Suppressor macrophage treated with lipopolysaccharide for 4 hours (primary cell): ENCODE measurements around the gene TFAP2E.
A peak's percentile ranks its signal among the peaks of the same experiment; 100 is the strongest.

ENCODE experiments used
- DNase-seq: peaks from one replicate; pipeline ENCODE4 v3.0.0-alpha.2; 2020

The TFAP2E gene

DNA sequence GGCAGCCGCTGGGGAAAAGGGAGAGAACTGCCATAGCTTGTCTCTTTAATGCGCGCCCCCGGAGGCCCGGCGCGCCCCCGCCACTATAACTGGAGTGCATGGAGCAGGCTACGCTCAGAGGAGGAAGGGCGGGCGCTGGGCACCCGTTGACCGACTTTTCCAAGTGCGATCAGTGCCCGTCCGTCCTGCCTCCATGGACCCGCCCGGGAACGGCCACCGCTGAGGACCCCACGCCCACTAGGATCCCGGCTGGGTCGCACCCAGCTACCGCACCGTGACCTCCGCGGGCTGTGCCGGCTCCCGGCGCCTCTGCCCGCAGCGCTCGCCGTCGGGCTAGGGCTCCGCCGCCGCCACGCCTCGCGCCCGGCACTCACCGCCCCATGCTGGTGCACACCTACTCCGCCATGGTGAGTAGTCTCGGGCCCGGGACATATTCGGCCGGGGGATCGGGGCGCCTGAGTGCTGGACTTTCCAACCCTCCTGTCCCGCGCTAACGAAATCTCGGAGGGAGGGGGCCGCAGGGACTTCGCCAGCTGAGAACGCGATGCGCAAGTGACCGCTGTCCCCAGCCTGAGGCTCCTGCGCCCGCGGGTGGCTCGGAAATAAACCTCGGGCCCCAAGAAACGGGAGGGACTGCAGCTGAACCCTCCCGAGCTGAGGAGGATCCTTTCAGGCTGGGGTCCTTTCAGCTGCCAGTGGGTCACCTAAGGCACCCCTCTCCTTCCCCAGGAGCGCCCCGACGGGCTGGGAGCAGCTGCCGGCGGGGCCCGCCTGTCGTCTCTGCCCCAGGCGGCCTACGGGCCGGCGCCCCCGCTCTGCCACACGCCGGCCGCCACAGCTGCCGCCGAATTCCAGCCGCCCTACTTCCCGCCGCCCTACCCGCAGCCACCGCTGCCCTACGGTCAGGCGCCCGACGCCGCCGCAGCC lies at the start of gene TFAP2E:
Gene TFAP2E, plus strand, starts transcription at position 117 of the 927 bp plus-strand sequence. Its CDS starts 264 bp downstream, at position 381.
- DNase-seq = peak; percentile 55

DNA sequence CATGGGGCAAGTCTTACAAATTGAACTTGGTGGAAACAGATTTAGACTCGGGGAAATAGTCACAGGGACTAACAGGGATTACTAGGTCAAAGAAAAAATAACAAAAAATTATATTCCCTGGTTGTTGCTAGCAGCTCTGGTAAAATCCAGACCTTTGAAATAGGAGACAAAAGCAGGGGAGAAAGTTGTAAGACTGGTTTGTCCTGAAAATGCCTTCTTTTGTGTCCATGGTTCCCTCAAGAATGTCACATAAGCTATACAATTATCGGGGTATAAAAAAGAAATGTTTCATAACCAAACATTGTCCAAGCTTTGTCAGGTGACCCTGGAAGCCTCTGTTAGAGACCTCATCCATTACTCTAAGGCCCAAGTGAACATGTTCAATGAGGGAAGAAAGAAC lies 49.0 kb upstream of the TFAP2E start:
- DNase-seq = no peak

DNA sequence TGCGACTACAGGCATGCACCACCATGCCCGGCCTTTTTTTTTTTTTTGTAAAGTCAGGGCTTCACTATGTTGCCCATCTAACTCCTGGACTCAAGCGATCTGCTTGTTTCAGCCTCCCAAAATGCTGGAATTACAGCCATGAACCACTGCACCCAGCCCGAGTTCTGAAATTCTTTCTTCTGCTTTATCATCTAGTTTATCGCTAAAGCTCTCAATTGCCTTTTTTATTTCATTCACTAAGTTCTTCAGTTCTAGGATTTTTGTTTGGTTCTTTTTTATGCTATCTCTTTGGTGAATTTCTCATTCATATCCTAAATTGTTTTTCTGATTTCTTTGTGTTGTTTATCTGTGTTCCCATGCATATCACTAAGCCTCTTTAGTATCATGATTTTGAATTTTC lies 42.9 kb upstream of the TFAP2E start:
- DNase-seq = no peak

DNA sequence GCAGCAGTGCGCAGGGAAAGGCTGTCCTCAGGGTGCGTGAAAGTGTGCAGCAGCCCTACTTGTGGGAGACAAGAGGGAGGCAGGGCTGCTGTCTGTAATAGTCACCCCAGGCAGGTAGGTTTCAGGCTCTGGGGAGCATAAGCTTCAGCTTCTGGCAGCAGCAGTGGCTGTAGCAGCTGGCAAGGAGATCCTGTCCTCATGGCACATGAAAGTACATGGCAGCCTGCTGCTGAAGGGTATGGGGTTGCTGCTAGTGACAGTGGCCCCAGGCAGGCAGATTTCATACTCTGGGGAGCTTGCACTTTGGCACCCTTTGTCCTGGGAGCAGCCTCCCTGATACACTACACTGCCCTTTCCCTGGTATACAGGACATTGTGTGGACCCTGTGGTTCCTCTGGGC lies 42.2 kb upstream of the TFAP2E start:
- no peak for DNase-seq

DNA sequence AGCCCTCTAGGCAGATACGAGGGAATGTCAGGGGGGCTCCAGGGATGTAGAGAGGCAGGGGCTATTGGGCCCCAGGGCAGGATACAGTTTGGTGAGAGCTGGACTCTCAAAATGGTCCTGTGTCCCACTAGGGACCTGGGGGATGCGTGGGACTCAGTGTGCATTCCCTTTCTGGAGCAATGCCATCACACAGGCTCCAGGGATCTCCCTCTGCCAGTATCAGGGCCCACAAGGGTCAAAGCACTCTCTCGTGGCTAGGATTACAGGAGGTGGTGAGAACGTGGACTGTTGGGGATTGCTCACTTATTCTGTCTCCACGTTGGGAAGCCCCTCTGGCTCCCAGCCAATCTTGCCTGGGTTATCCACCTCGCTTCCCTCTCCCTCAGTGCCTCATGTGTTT lies 41.7 kb upstream of the TFAP2E start:
- DNase-seq = peak; percentile 17

DNA sequence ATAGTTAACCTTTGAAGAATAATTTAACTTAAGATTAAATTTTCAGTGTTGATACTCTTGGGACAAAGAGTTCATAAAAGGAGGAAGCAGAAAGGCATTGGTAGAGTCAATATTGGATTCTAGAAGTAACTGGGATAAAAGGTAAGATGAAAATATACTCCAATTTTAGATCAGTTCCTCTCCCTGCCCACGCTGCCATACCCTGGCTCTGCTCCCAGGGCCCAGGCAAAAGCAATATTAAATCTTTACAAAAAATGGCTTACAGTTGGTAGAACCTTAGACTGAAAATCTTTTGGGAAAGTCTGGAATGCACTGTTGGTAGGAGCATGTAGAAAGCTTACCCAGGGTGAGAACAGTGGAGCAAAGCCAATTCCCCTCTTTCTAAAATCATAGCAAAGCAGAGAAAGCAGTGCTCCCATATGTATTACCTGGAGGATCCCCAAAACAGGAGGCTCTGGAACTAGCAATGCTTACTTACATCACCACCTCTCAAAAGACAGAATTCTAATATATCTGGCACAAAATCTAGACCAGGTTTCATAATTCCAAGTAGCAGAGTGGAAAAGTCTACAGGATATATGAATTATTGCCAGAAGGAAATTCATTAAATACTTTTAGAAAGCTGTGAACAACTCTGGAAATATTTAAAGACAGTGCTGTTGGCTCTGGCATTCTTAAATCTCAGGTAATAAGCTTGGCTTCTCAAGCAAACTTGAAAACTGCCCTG lies 40.5 kb upstream of the TFAP2E start:
- DNase-seq = no peak

DNA sequence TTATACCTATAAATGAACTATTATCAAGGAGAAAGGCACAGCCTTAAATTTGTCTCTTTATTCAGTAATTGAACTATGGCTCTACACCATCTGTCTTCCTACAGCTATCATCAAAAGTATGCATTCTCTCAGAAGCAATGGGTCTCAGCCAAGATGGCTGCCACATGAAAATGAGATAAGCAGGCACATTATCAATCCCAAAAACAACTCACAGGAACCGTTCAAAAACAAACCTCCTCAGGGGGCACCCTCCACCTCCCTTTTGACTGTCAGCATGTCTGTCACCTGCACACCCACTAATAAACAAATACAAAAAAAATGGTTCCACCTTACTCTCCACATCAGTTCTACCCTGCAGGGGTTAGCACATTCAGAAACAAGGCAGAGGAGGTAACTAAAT lies 39.5 kb upstream of the TFAP2E start:
- no peak for DNase-seq

DNA sequence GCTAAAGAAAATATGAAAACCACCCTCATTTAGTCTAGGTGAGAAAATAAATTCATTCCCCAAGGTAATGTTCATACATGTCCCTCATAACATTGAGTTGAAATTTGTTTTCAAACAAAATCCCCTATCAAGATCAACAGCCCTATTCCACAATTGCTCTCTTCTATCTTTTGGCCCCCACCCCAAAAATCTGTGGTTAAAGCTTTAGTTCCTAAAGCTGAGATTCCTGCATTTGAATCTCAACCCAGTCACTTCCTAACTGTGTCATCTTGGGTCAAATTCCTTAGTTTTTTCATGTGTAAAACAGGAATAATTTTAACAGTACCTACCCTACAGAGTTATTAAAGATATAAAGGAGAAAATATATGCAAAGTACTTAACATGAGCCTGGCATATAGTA lies 37.9 kb upstream of the TFAP2E start:
- DNase-seq = no peak

DNA sequence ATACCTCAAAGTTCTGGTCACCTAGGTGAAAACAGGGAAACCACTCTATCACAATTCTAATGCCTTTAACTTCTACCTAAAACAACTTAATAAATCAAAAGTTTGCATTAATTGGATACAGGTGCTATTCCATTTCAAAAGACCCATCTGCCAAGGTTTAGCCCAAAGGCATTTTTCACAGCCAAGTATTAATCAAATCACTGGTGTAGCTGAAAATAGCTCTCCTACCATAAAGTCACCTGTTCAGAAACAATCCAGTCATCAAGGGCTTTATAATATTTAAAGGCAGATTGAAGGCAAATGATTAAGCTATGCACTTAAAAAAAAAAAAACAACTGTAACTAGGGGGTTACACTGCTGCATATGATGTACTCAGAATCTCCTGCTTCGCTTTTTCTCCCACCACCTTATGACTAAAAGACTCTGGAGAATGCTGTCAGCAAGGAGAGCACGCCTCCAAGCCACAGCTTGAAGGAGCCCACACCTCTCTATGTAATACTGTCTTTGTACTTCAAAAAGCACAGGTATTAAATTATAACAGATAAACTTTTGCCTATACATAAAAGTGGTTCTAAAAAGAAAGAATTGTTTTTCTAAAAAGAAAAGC lies 36.5 kb upstream of the TFAP2E start:
- no peak for DNase-seq

DNA sequence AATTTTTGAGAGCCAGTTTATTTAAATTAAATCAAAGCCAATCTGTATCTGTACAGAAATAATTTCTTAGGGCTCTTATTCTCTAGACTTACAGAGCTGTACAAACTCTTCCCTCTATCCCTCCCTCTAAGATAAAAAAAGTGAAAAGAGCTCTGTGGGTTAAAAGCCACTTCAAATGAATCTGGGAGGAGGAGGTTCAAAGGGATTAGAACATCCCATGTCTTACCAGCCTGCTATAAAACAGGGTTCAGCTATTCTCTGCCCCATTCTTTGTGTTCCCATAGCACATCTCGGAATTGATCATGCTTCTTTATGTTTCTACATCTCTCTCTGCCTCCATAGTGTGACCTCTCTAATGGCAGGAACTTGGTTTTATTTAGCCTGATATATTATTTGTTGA lies 35.3 kb upstream of the TFAP2E start:
- DNase-seq = no peak

DNA sequence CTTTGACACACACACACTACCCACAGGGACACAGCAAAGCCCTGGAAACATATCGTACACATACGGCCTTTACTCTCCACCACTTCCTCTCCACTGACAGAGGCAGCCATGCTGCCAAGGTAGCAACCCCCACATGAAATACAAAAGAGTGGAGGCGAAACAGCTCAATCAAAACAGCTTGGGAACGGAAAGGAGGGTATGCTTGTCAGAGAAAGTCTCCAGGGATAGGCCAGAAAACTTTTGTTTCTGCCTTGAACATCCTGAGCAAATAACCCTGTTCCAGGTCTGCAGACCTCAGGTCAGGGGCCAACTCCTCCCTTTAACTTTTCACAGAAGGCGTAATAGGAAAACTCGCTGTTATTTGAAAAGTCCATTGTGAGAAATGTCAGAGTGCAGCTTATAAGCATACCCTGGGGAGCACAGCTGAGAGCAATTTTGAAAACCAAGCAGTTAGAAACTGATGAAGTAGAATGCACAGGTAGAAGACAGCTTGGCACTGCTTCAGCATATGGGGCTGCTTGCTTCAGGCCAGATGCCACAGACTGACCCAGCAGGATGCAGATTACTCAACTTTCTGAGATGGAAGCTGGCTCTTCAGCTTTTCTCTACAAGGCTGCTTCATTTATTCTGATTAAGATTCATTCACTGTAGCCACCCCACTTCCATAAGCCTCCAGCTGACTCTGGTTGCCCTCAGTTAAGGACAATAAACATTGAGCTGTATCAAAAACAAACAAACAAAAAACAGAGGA lies 33.9 kb upstream of the TFAP2E start:
- DNase-seq = peak; percentile 31

DNA sequence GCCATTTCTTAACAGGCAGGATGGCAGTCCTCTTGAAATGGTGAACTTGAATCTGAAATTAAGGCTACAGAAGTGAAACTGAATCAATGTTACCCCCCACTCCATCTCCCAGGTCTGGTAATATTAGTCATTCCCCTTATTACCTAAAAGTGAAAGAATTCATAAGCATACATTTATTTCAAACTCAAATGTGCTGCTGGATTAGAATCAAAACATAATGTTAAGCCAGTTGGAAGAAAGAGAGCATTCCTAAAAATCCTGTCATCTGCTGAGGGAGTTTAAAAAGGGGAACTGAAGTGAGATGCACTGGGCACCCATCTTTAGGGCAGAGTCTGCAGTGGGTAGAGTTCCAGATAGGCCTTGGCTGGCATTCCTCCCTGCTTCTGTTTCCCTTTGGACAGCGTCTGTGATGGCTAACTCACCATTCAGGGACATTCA lies 33.3 kb upstream of the TFAP2E start:
- DNase-seq = peak; percentile 65

DNA sequence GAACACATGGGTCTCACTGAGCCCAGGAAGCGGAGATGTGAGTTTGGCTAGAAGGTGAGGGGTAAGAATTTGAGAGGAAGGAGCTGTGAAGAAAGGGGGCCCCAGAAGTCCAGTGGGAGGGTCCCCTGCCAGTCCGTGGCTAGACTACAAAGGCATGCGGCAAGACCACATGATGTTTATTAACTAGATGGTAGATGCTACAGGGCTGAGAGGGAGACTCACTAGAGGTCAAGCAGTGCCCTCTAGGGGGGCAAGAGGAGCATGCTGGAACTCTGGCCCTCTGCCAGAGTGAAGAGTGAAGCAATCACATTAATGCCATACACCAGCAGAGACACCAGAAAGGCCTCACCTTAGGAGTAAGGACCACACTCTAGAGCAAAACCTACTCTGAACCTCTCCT lies 28.1 kb upstream of the TFAP2E start:
- peak; percentile 76 for DNase-seq

DNA sequence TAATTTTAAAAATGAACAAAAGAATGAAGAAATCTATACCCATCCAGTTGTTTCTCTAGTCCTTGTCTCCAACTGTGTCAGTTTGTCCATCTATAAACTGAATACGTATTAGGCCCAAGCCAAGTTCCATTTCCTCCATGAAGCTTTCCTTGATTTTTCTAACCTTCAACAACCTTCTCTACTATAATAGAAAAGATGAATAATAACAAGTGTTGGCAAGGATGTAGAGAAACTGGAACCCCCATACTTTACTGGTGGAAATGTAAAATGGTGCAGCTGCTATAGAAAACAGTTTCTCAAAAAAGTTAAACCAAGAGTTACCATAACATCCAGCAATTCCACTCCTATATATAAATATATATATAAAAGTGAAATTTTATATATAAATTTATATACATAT lies 26.5 kb upstream of the TFAP2E start:
- no peak for DNase-seq

DNA sequence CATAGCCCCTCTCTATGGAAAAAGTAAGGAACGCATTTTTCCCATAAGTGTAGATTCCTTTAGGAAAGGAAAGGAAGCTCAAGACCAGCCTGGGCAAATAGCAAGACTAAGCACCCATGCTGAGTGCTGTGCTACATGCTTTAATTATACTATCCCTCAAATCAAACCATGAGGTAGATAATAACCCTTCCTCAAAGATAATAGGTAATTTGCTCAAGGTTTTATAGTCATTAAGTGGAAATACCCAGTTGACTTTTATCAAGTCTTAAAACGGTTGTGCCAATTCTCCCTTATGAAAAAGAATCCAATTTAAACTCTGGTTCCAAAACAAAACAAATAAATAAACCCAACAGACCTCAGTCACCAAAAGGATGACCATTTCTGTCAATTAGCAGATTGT lies 19.3 kb upstream of the TFAP2E start:
- DNase-seq = no peak

DNA sequence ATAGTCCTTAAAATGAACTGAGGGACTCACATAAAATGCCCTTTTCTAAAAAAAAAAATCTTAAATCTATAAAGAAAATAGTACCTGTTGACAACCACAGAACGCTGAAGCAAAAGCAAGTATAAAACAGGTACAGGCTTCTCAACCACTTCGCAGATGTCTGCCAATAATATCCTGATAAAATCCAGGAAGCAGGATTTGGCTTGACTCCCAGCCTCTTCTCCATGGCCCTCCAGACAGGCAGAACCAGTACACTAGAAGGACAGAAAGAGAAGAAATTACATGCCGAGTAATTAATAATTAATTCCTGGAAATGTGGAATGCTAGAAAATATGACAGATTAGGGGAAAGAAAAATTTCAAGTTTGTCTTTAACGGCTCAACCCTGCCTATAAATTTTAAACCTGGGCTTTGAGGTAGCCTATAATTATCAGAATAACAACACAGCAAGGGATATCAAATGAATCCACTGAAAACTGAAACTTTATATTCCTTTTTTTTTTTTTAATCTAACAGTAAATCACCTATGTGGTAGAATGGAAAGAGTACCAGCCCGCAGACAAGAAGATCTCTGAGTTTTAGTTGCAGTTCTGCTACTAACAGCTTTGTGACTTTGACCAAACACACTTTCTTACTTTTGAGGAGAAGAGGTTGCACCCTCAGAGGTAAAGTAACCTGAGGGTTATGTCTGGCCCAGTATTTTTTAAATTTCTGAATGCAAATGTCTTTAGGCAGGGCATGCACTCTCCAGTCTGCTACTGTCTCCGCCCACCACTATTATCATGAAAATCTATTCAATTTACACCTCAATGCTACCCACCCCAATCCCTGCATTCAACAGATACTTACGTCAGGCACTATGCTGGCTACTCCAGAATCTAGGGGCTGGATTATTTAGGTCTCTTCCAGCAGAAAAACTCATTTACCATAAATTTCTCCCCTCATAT lies 18.6 kb upstream of the TFAP2E start:
- no peak for DNase-seq

DNA sequence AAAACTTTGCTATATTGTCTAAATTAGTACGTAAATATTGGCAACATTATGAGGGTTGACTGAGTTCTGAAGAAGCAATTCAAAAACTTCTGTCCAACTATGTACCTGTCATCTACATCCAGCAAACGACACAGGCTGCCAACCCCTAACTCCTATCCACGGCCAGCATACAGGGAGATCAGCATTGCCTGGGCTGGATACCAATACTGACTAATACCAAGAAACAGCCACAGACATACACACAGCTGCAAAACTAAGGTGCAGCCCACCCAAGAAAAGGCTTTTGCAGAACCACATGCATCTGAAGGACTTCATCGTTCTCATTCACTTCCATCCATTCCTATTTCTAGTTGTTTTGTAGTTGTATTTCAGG lies 17.9 kb upstream of the TFAP2E start:
- DNase-seq = no peak

DNA sequence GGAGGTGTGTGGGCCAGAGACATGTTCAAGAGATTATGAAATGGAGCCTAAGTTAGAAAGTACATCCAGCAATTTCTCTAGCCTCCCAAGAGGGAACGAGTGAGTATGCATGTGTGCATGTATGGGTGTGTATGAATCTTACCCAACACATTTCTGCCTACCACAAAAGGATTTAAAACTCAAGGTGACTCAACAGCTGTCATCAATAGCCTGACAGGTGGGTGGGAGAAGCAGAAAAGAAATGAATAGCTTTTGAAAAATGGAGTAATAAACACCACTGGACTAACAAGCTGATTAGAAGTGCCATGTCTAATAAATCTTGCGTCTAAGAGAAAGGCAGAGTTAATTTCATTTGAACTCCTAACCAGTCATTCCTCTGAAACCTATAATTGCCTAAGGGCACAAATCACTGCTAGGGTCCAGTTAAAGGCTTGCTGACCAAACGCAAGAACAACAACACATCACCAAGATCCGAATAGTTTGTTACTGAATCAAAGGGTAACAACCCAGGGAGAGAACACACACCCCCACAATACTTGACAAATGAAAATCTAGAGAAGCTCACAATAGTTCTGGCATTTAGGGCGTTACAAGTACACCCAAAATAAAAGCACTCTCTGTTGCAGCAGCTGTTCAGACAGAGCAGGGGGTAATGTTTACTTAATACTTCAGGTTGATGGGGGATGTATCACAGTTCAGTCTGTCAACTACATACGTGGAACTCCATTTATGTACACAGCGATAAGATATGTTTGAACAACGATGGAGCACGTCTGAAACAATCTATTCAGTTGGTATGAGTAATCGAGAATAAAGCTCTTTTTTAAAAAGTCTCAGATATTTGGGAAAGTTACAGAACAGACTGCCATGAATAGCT lies 17.3 kb upstream of the TFAP2E start:
- DNase-seq = no peak

DNA sequence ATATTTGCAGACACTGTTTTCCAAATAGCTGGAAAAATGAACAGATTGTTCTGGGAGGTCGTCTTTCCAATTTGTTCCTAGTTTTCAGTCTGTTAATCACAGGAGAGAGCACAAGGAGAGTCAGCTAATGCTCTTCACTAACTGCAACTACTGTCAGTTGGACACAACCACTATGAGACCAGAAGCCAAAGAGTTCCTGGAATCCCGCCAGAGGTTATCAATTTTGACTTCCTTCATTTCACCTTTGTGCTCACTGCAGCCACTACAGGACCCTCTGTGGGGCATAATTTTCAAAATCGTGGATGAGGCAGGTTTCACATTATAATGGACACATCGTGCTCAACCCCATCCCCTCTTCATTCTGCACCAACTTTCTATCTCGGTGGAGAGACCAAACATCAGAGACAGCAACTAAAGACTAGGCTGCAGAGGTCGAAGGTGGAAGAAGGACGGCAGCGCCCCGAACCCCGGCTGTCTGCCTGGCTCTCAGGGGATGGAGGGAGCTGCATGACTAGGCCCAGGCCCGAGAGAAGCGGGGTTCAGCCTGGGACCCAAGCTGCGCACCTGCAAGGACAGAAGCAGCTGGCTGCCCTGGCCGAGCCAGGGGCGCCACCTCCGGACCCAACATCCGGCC lies 16.5 kb upstream of the TFAP2E start:
- DNase-seq = no peak

DNA sequence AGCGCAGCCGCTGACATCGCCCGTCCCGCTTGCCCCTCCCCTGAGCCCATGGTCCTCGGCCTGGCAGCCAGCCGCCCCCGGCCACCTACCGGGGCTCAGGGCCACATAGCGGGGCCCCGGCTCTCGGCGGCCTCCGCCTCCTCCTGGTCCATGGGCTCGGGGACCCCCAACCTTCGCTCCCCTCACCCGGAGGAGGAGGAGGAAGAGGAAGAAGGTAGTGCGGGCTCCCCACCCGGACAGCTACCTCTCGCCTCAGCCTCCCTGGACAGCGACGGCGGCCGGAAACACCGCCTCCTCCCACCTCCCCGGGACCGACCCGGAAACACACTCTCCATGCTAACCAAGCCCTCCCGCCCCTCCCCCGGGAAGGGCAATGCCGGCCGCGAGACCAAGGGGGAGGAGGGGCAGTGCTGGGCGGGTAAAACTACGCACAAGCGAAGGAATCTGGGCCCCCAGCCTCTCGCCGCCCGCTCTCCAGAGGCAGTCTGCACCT lies 15.9 kb upstream of the TFAP2E start, which contains the start of gene KIAA0319L:
Gene KIAA0319L, minus strand, starts transcription at position 286 of the 493 bp plus-strand sequence. CDS start 2,912 bp downstream, outside the sequence.
- DNase-seq = peak; percentile 80
